Neutrophil (primary cell): ENCODE data around the gene TRA2B.

Experiments
- H3K27ac ChIP-seq: fragments of 200-600 bp; sonication (generic); 2 replicates; pipeline ENCODE4 v1.5.1; 2016; ENCODE audit warnings: mild to moderate bottlenecking, moderate library complexity
- H3K27me3 ChIP-seq: fragments of 200-600 bp; sonication (generic); 2 replicates; pipeline ENCODE4 v1.6.0; 2016; ENCODE audit warnings: mild to moderate bottlenecking
- H3K36me3 ChIP-seq: fragments of 200-600 bp; sonication (generic); 2 replicates; pipeline ENCODE4 v1.5.1; 2017
- H3K4me1 ChIP-seq, 2 experiments: fragments of 200-600 bp in 1 of 2; sonication (generic) in 1 of 2; 1 replicate in 1 of 2; 2 replicates in 1 of 2; pipeline versions ENCODE4 v1.5.1 to v1.6.1; 2013 to 2016; ENCODE audit warnings: low read depth in 1 of 2, low read length in 1 of 2, mild to moderate bottlenecking in 1 of 2, moderate library complexity in 1 of 2; ENCODE audit not compliant: control insufficient read depth in 1 of 2, insufficient read depth in 1 of 2
- H3K4me3 ChIP-seq, 2 experiments: fragments of 200-600 bp in 1 of 2; sonication (generic) in 1 of 2; 1 replicate in 1 of 2; 2 replicates in 1 of 2; pipeline ENCODE4 v1.5.1; 2013 to 2016; ENCODE audit warnings: low read depth in 1 of 2, low read length in 1 of 2, mild to moderate bottlenecking in 1 of 2, moderate library complexity in 1 of 2
- H3K9me3 ChIP-seq: fragments of 200-600 bp; sonication (generic); 2 replicates; pipeline ENCODE4 v1.5.1; 2016
- CTCF ChIP-seq: fragments of 200-600 bp; sonication (generic); IDR thresholded peaks from 2 replicates; pipeline ENCODE4 v1.5.1; 2016; ENCODE audit warnings: antibody characterized with exemption

Gene TRA2B

GRCh38 chr3:185960522-185961288 lies 22.9 kb upstream of the TRA2B start:
- H3K27ac ChIP-seq = peak overlapping the region; percentile 71
- H3K36me3 ChIP-seq = no peaks in the 10 kb centered on the region
- no peaks in the 10 kb centered on the region for H3K9me3 ChIP-seq
- peaks cover 12 to 15% of the 10 kb centered on the region in 2 experiments for H3K4me1 ChIP-seq
- no peaks in the 10 kb centered on the region for H3K27me3 ChIP-seq
- no peak for TF ChIP-seq CTCF
- H3K4me3 ChIP-seq = no peak overlapping the region

- Histone ChIP-seq H3K36me3 (no peaks in the 10 kb centered on the region), H3K27me3 (no peaks in the 10 kb centered on the region), H3K4me1 (peaks cover 12 to 15% of the 10 kb centered on the region in 2 experiments), H3K9me3 (no peaks in the 10 kb centered on the region), H3K4me3 (no peak overlapping the region), H3K27ac (peak overlapping the region; percentile 71)
- no peak for TF ChIP-seq CTCF
These were observed 22.1 kb upstream of the TRA2B start for GRCh38 chr3:185959609-185960521.

DNA sequence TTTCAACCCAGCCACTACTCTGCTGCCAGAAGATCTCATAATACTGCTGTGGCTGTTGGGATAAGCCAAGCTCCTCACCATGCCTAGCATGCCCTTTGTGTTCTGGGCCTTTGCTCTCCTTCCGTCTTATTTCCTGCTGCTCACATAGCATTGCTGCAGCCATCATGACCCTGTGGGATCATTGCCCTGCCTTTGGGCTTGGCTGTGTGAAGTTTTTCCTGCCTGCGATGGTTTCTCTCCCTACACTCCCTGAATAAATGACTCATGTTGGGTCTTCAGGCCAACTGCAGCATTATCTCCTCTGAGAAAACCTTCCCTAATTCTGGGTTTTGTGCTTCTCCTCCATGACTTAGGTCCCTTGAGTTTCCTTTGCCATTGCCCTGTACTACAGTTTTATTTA lies 20.8 kb upstream of the TRA2B start:
- TF ChIP-seq CTCF = no peak
- no peaks in the 10 kb centered on the region for H3K36me3 ChIP-seq
- H3K27me3 ChIP-seq = no peaks in the 10 kb centered on the region
- no peak overlapping the region for H3K4me3 ChIP-seq
- H3K9me3 ChIP-seq = no peaks in the 10 kb centered on the region
- H3K4me1 ChIP-seq = peaks cover 12 to 15% of the 10 kb centered on the region in 2 experiments
- H3K27ac ChIP-seq = peak overlapping the region; percentile 33

DNA sequence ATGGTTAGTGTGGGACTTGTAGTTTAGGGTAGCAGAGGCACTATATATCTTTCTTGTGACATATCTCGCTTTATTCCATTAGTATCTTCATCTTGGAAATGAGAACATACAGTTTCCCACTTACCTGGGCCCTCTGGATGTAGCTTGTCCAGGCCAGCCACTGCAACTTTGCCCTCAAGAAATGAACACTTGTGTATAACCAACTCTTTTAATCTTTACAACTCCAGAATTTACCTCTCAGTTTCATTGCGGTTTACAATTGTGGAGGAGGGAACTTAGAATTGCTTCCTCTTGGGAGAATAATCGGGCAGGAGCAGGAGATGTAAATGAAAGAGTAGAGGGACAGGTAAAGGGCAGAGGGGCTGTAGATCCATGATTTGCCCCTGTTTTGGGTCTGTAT lies 18.4 kb upstream of the TRA2B start:
- TF ChIP-seq CTCF = no peak
- Histone ChIP-seq H3K4me3 (no peak overlapping the region), H3K4me1 (peaks cover 12 to 15% of the 10 kb centered on the region in 2 experiments), H3K27me3 (no peaks in the 10 kb centered on the region), H3K9me3 (no peaks in the 10 kb centered on the region), H3K36me3 (no peaks in the 10 kb centered on the region), H3K27ac (no peak overlapping the region)

DNA sequence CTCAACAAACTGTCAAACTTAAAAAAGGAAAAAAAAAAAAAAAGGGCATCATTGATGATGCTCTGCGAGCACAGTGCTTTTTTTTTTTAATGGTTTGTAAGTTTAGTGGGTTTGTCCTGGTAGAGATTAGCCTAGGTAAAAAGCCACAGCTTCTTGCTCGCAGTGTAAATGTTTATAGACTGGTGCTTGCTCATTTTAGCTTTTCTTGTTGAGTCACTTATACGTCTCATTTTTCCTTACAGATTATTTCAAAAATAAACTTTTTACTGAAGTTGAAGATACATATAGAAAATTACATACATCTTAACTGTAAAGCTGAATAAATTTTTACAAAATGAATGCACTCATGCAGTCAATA lies 16.5 kb upstream of the TRA2B start:
- H3K27ac ChIP-seq = no peak overlapping the region
- H3K27me3 ChIP-seq = no peaks in the 10 kb centered on the region
- TF ChIP-seq CTCF = no peak
- H3K4me1 ChIP-seq = peaks cover 4 to 5% of the 10 kb centered on the region in 2 experiments
- no peaks in the 10 kb centered on the region for H3K36me3 ChIP-seq
- H3K4me3 ChIP-seq = no peak overlapping the region
- H3K9me3 ChIP-seq = no peaks in the 10 kb centered on the region
